GM12891 (cell line): ENCODE results near the gene TRPM8.

Source experiments
- DNase-seq: peaks from one replicate; pipeline ENCODE4 v3.0.0; 2011; ENCODE audit warnings: low spot score; ENCODE audit not compliant: insufficient read length
- FAIRE-seq: peaks from 2 replicates; lab custom pipeline; 2011; peaks lifted over from hg19 to GRCh38; lab: Jason Lieb, UNC
- PAX5 ChIP-seq: IDR thresholded peaks from 2 replicates; pipeline ENCODE4 v1.6.1; 2011; ENCODE audit warnings: low read length, moderate library complexity, mild to moderate bottlenecking; ENCODE audit not compliant: insufficient read depth, severe bottlenecking
- POLR2A ChIP-seq: IDR thresholded peaks from 2 replicates; pipeline ENCODE4 v1.6.1; 2011; ENCODE audit warnings: low read depth, low read length, control low read depth
- POLR2AphosphoS5 ChIP-seq: IDR thresholded peaks from 2 replicates; pipeline ENCODE4 v1.6.1; 2011; ENCODE audit warnings: low read depth, low read length, control low read depth
- POU2F2 ChIP-seq: IDR thresholded peaks from 2 replicates; pipeline ENCODE4 v1.6.1; 2011; ENCODE audit warnings: low read depth, mild to moderate bottlenecking, control low read depth, low read length, moderate library complexity
- SPI1 ChIP-seq: IDR thresholded peaks from 2 replicates; pipeline ENCODE4 v1.6.1; 2011; ENCODE audit warnings: low read depth, low read length, control low read depth
- TAF1 ChIP-seq: IDR thresholded peaks from 2 replicates; pipeline ENCODE4 v1.6.1; 2011; ENCODE audit warnings: low read depth, low read length, control low read depth

TRPM8 gene

DNA sequence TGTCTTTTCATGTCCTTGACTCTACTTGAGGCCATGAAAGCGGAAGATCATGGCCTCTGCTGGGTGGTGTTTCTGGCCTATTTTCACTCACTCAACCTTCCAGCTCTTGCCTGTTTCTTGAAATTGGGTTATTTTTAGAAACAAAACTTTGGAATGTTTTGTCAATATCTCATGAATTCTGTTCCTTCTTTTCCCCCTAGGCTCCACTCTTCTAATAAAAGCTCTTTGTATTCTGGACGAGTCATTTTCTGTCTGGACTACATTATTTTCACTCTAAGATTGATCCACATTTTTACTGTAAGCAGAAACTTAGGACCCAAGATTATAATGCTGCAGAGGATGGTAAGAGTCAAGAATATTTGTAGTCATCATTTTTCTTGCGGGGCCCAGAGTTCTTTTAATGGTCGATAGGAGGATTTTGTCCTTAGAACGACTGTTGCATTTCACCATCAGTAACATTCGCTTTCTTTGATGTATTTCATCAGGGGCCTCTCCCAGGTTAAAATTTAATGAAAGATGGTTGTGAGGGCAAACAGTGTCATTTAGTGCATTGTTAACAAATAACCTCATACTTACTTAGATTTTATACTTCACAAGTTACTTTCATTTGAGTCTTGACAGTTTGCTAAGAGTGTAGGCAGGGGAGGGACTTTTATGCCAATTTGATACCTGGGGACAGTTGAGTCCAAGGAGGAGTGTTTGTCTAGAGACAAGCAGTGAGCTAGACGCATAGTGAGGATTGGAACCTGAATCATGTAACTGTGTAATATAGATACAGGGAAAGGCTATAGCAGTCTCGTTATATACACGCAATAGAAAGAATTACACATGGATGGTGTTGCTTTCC lies 64.6 kb downstream of the TRPM8 start:
- FAIRE-seq (no peak), DNase-seq (no peak)
- TF ChIP-seq POLR2AphosphoS5 (no peak), TAF1 (no peak), POLR2A (no peak), PAX5 (no peak), POU2F2 (no peak), SPI1 (no peak)

DNA sequence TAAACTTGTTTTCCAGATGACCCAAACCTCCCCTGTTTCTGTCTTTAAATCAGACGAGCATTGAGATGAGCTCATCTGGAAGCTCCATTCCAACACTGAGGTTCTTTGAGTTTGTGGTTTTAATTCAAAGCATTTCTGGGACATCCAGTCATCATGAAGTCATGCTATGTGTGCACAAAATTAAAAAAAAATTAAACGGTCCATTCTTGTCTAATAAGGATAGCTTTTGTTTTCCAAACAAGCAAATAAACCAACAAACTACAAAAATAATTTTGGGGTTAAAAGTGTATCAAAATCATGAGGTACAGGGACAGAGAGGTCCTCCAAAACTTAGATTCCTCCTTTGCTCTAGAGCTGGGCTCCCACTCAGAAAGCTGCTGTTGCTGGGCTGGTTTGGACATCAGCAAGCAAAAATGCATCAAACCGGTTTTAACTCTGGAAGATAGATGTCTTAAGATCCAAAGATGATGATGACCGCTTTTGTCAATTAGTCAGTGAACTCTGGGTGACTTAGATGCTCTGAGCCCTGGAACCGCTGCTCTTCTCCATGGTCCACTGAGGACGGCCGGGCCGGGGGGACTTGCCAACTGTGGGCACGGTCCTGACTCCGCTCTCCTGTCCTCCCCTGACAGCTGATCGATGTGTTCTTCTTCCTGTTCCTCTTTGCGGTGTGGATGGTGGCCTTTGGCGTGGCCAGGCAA lies 65.4 kb downstream of the TRPM8 start:
- TF ChIP-seq TAF1 (no peak), PAX5 (no peak), POLR2AphosphoS5 (no peak), POU2F2 (no peak), POLR2A (no peak), SPI1 (no peak)
- FAIRE-seq (no peak), DNase-seq (no peak)

DNA sequence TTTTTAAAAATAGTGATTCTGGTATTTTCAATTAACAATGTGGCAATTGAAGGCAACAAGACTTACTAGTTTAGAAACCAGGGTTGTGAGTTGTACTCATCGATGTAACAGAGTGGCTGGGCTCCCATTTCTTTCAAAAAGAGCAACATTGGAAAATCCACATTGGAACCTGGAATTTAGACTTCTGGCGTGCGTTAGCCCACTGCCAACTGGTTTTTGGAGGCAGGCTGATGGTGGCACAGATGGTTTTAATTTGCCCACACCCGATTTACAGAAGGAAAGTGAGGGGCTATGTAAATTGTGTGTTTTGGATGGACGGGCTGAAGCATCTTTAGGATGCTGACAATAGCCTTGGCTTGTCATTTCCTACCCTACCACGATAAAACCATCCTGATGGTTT lies 66.3 kb downstream of the TRPM8 start:
- TF ChIP-seq PAX5, result no peak
- no peak for TF ChIP-seq TAF1
- no peak for TF ChIP-seq POLR2A
- no peak for TF ChIP-seq SPI1
- no peak for TF ChIP-seq POU2F2
- no peak for TF ChIP-seq POLR2AphosphoS5
- FAIRE-seq (no peak), DNase-seq (no peak)

DNA sequence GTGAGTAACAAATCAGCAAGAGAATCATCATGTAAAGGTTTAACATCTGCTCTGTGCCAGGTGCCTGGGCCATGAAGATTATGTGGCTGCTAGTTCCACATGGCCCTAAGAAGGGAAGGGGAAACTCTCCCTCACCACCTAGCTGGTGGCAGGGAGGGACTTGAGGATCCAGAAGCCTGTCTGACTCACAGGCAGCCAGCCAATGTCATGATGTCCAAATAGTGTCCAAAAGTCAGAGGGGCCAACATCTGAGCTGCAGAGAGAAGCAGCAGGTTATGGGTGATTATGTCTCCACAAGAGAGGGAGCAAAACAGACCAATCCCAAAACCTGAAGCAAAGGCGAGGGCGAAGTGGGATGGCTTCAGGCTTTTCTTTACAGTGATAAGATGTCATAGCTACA lies 71.4 kb downstream of the TRPM8 start:
- TF ChIP-seq POLR2AphosphoS5 (no peak), POLR2A (no peak), TAF1 (no peak), POU2F2 (no peak), PAX5 (no peak), SPI1 (no peak)
- DNase-seq, result no peak
- FAIRE-seq, result no peak

DNA sequence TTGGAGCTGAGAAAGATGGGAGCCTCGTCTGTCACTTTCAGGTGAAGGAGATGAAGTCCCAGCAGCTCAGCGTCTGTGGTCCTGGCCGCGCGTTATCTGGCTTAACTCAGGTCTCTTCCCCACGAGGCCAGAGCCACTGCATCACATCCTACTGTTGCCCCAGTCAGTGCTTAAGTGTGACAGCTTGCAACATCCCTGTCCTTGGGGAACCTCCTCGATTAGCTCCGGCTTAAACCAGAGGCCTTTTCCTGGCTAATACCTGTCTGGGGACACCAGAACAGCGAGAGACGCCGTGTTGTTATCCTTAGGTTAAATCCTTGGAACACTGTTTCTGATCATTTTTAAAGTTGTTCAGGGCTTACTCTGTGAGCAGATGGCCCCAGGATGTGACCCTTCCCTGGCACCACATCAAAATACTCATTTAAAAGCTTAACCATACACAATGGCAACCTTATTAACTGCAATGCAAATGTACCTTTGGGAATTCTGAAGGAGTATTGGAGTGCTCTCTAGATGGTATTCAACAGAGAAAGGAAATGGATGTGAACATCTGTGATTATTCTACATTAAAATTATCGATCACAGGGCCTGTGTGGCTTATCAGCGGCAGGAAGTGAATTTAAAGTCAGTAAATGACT lies 72.2 kb downstream of the TRPM8 start:
- FAIRE-seq (no peak), DNase-seq (no peak)
- TF ChIP-seq POLR2A (no peak), POLR2AphosphoS5 (no peak), SPI1 (no peak), TAF1 (no peak), POU2F2 (no peak), PAX5 (no peak)

DNA sequence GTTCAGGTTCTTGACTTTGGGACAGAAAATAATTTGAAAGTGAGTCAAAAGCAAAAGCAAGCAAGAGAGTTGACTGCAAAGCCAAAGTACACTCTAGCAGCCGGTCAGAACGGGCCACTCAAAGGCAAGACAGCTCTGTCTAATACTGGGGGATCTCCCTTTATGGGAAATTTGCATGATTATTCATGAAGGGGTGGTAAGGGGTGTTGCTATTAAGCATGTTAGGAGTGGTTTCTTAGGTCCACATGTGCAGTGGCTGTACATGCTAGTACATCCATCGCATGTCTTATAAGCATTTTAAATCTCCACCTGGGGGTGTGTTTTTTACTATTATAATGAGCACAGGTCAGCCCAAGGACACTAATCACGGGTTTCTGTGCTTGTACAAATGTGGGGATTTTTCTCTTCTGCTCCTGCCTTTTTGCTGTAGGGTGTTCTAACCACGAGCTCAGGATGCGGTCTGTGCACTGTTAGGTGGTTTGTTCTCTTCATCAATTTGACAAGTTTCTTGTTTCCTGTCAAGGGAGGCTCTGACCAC lies 73.2 kb downstream of the TRPM8 start:
- TF ChIP-seq POU2F2, result peak; percentile 88
- TF ChIP-seq POLR2A, result no peak
- TF ChIP-seq PAX5, result no peak
- TF ChIP-seq SPI1, result no peak
- TF ChIP-seq TAF1, result no peak
- FAIRE-seq (no peak), DNase-seq (no peak)

DNA sequence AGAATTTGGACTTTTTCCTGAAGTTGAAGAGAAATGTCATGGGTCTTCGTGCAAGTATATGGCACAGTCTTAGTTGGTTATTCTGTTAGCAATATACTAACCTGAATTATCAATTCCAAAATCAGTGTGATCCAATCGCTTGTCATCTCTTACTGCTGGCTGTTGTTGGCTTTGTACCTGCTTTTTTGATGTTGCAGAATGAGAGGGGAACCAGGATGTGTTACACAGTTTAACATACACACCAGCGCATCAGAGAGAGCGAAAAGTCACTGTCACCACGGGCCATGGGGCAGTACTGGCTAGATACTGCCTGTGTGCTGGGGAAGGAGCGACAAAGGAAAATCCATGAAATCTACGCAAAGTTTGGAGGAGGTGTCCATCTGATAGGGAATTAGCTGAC lies 74.0 kb downstream of the TRPM8 start:
- FAIRE-seq (no peak), DNase-seq (no peak)
- no peak for TF ChIP-seq PAX5
- TF ChIP-seq TAF1, result no peak
- TF ChIP-seq POLR2A, result no peak
- no peak for TF ChIP-seq POU2F2
- no peak for TF ChIP-seq POLR2AphosphoS5
- no peak for TF ChIP-seq SPI1

DNA sequence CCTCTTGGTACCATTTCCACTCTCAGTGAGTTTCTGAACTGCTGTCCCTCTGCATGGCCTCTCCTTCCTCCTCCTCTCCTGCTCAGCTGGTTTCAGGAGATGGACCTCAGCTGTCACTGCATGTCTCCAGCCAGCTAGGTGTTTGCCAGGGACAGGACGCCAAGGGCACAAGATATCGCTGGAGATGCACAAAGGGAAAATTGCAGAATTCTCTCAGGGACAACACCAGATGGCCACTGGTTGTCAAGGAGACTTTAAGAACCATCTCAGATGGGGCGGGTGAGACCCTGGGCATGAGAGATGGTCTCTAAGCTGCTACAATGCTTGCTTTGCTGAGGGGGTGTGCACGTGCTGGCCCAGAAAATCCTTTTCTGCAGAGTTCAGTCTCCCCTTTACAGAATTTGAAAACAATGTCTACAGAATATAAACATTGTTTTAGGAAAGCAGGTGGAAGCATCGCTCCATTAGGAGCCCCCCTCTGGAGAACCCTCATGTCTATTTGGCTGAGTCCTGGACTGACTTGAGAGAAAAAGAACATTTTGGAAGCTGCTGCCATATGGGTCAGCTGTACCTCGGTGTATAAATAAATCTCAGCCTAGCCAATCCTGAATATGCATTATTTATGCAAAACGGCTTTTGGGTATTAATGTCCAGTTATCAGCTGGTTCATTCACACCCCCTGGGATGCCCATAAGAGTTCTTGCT lies 75.5 kb downstream of the TRPM8 start:
- DNase-seq (no peak), FAIRE-seq (no peak)
- no peak for TF ChIP-seq POLR2AphosphoS5
- TF ChIP-seq PAX5, result no peak
- TF ChIP-seq POLR2A, result no peak
- no peak for TF ChIP-seq TAF1
